Smooth muscle cell (in vitro differentiated cells): ENCODE data around the gene TXNDC12. TPM values are rescaled to one million over a fixed set of nuclear protein-coding genes. Genes with fewer than 3 reads are reported as not detected.
A peak's percentile ranks its signal among the peaks of the same experiment; 100 is the strongest.
"Not testable (repeated sequence)": the region's sequence is repeated elsewhere in the genome, so short reads cannot be mapped to it uniquely, and the experiment has no call there.

Source experiments
- DNase-seq: peaks from one replicate; lab custom pipeline; 2025; ENCODE audit not compliant: unreplicated experiment; lab: John Stamatoyannopoulos, UW
- H2AFZ ChIP-seq: fragments of 200-600 bp; sonication (generic); 2 replicates; pipeline ENCODE4 v1.6.0; 2016; ENCODE audit warnings: antibody characterized with exemption, low read depth, mild to moderate bottlenecking
- H3F3A ChIP-seq: fragments of 200-600 bp; sonication (generic); 2 replicates; pipeline ENCODE4 v1.6.0; 2017; ENCODE audit warnings: antibody characterized with exemption, low read depth
- H3K27ac ChIP-seq: fragments of 200-600 bp; sonication (generic); 2 replicates; pipeline ENCODE4 v1.5.1; 2016; ENCODE audit warnings: low read depth, mild to moderate bottlenecking
- H3K27me3 ChIP-seq: fragments of 200-600 bp; sonication (generic); 2 replicates; pipeline ENCODE4 v1.6.1; 2016; ENCODE audit warnings: low read depth, mild to moderate bottlenecking
- H3K36me3 ChIP-seq: fragments of 200-600 bp; sonication (generic); 2 replicates; pipeline ENCODE4 v1.5.1; 2016; ENCODE audit warnings: low read depth
- H3K4me1 ChIP-seq: fragments of 200-600 bp; sonication (generic); 2 replicates; pipeline ENCODE4 v1.5.1; 2016; ENCODE audit warnings: low read depth
- H3K4me2 ChIP-seq: fragments of 200-600 bp; sonication (generic); 2 replicates; pipeline ENCODE4 v1.6.0; 2016; ENCODE audit warnings: mild to moderate bottlenecking
- H3K4me3 ChIP-seq: fragments of 200-600 bp; sonication (generic); 2 replicates; pipeline ENCODE4 v1.5.1; 2016; ENCODE audit warnings: mild to moderate bottlenecking
- H3K79me2 ChIP-seq: fragments of 200-600 bp; sonication (generic); 2 replicates; pipeline ENCODE4 v1.6.0; 2016; ENCODE audit warnings: low read depth, mild to moderate bottlenecking
- H3K9ac ChIP-seq: fragments of 200-600 bp; sonication (generic); 2 replicates; pipeline ENCODE4 v1.6.0; 2016; ENCODE audit warnings: low read depth
- H3K9me3 ChIP-seq: fragments of 200-600 bp; sonication (generic); replicated peaks from 2 replicates; pipeline ENCODE4 v1.5.1; 2016; ENCODE audit warnings: low read depth
- H4K20me1 ChIP-seq: fragments of 200-600 bp; sonication (generic); 2 replicates; pipeline ENCODE4 v1.6.0; 2016; ENCODE audit warnings: low read depth
- CTCF ChIP-seq: fragments of 200-600 bp; sonication (generic); IDR thresholded peaks from 2 replicates; pipeline ENCODE4 v1.5.1; 2017; ENCODE audit warnings: borderline replicate concordance, mild to moderate bottlenecking, antibody characterized with exemption; ENCODE audit not compliant: insufficient read depth, poor library complexity, severe bottlenecking
- WGBS: methylation state at CpG from one replicate; pipeline ENCODE4 v1.1.7; 2016; ENCODE audit warnings: low lambda C conversion rate; 5-methylcytosine and 5-hydroxymethylcytosine counted together
- polyA plus RNA-seq: library from polyadenylated mRNA; unstranded; fragments of >200 nt; fragmentation: Nextera tagmentation; extraction: Ambion mirVana; gene quantifications from 2 replicates; pipeline ENCODE4 v1.2.1, GENCODE V29; 2016
- total RNA-seq: library from RNA; depleted of rRNA; stranded (reverse); fragments of >200 nt; gene quantifications from 2 replicates; pipeline ENCODE4 v1.2.3, GENCODE V29; 2014

Gene TXNDC12
- total and polyA plus RNA-seq, 2 experiments from 2014 or later: 60.2 to 73.0 TPM

- WGBS: 2% methylated on average over 76 of the region's 78 CpGs
- H3K27me3 ChIP-seq: no peaks in the 10 kb centered on the region
- peaks cover 27% of the 10 kb centered on the region for H4K20me1 ChIP-seq
- peaks cover 12% of the 10 kb centered on the region for H3K4me1 ChIP-seq
- H2AFZ ChIP-seq: peak within 1 kb of the TSS; percentile 47
- DNase-seq: peak; percentile 65
- H3K9ac ChIP-seq: peak within 1 kb of the TSS; percentile 85
- peak within 1 kb of the TSS; percentile 72 for H3K4me3 ChIP-seq
- H3K27ac ChIP-seq: peak within 1 kb of the TSS; percentile 73
- peaks cover 17% of the 10 kb centered on the region for H3F3A ChIP-seq
- peaks cover 10% of the 10 kb centered on the region for H3K36me3 ChIP-seq
- H3K9me3 ChIP-seq: no peaks in the 10 kb centered on the region
- peak within 1 kb of the TSS; percentile 99 for H3K4me2 ChIP-seq
- peaks cover 30% of the 10 kb centered on the region for H3K79me2 ChIP-seq
- no peak for TF ChIP-seq CTCF
These were observed 21.6 kb downstream of the TXNDC12 start, which contains the start of gene KTI12 for GRCh38 chr1:52033190-52034049. Gene KTI12, minus strand, starts transcription at chr1:52033810. Its CDS starts 49 bp downstream, at chr1:52033761.

GRCh38 chr1:52032785-52033131, 22.2 kb downstream of the TXNDC12 start:
- Histone ChIP-seq H3K36me3 (peaks cover 6% of the 10 kb centered on the region), H3K79me2 (peaks cover 30% of the 10 kb centered on the region), H3K27me3 (no peaks in the 10 kb centered on the region), H3K4me3 (peak overlapping the region; percentile 72), H3K27ac (peak overlapping the region; percentile 73), H3K4me1 (peaks cover 12% of the 10 kb centered on the region), H3K4me2 (peak overlapping the region; percentile 99), H4K20me1 (peaks cover 27% of the 10 kb centered on the region), H3K9ac (peak overlapping the region; percentile 85), H3K9me3 (no peaks in the 10 kb centered on the region), H2AFZ (peak overlapping the region; percentile 47), H3F3A (peaks cover 17% of the 10 kb centered on the region)
- peak; percentile 30 for DNase-seq
- WGBS: 4% methylated on average over 24 of the region's 24 CpGs
- TF ChIP-seq CTCF: no peak

GRCh38 chr1:52032124-52032784, 22.7 kb downstream of the TXNDC12 start:
- 59% methylated on average over 5 of the region's 5 CpGs for WGBS
- Histone ChIP-seq H3K9ac (peak overlapping the region; percentile 85), H3K36me3 (peaks cover 3% of the 10 kb centered on the region), H2AFZ (no peak overlapping the region), H3K4me3 (peak overlapping the region; percentile 72), H3F3A (peaks cover 17% of the 10 kb centered on the region), H3K4me2 (peak overlapping the region; percentile 99), H3K27ac (peak overlapping the region; percentile 73), H3K9me3 (no peaks in the 10 kb centered on the region), H3K79me2 (peaks cover 30% of the 10 kb centered on the region), H4K20me1 (peaks cover 27% of the 10 kb centered on the region), H3K4me1 (peaks cover 12% of the 10 kb centered on the region), H3K27me3 (no peaks in the 10 kb centered on the region)
- TF ChIP-seq CTCF: no peak
- DNase-seq: no peak

GRCh38 chr1:52028839-52029238, 26.2 kb downstream of the TXNDC12 start:
- Histone ChIP-seq H3K4me1 (peaks cover 12% of the 10 kb centered on the region), H3F3A (peaks cover 11% of the 10 kb centered on the region), H4K20me1 (peaks cover 27% of the 10 kb centered on the region), H3K79me2 (peaks cover 30% of the 10 kb centered on the region)
- 94% methylated on average over 5 of the region's 5 CpGs for WGBS
- not testable (repeated sequence) for DNase-seq, H3K36me3 ChIP-seq, H3K9me3 ChIP-seq, H2AFZ ChIP-seq, H3K4me3 ChIP-seq, H3K27ac ChIP-seq, H3K9ac ChIP-seq, H3K4me2 ChIP-seq, H3K27me3 ChIP-seq
